Measurements from ENCODE around the gene LAP3. TPM values are rescaled to one million over a fixed set of nuclear protein-coding genes. Genes with fewer than 3 reads are reported as not detected.
A peak's percentile ranks its signal among the peaks of the same experiment; 100 is the strongest.

The LAP3 gene
- total RNA-seq: 100 to 1,000 TPM in 1 of 10 donors, 10 to 100 TPM in 9; 55.5 to 222 (median 65.4) TPM
- polyA plus RNA-seq: 10 to 100 TPM; 21.9 to 58.0 TPM
- long read RNA-seq, donor 1, transcript LAP3-201 (13 exons, 2,213 nt): major isoform, 107 of 118 reads
- long read RNA-seq, donor 1, partial matches to known transcripts: 5 of 118 reads
- long read RNA-seq, donor 1, other reads (novel, unspliced or antisense): 5 of 118 reads
- long read RNA-seq, donor 2, transcript LAP3-201 (13 exons, 2,213 nt): major isoform, 109 of 128 reads
- long read RNA-seq, donor 2, partial matches to known transcripts: 16 of 128 reads
- long read RNA-seq, donor 2, other reads (novel, unspliced or antisense): 3 of 128 reads
- long read RNA-seq, donor 3, transcript LAP3-201 (13 exons, 2,213 nt): major isoform, 369 of 401 reads
- long read RNA-seq, donor 3, partial matches to known transcripts: 22 of 401 reads
- long read RNA-seq, donor 3, other reads (novel, unspliced or antisense): 10 of 401 reads

DNA sequence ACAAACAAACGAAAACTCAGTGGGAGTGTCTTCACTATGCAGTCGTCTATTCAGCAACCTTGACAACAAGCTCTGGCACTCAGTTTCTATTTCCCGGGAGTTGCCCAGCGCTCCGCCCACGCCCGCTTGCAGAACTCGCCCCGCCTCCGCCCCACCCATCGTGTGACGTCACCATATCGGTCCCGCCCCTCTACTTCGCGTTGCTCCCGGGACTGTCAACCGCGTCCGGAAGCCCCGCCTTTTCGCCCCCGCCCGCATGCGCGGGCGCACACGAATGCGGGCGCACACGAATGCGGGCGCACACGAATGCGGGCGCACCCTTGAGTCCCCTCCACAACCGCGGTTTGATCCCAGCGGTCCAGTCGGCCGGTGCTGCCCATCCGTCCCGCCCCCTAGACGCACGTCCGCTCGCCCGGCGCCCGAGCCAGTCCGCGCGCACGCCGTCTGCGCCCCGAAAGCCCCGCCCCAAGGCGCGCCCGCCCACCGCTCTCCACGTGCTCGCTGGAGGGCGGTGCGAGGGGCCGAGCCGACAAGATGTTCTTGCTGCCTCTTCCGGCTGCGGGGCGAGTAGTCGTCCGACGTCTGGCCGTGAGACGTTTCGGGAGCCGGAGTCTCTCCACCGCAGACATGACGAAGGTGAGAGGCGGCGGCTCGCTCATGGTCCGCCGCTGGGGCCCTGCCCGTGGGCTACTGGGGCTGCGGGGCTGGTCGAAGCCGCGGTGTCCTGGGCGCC is at the start of gene LAP3:
Gene LAP3, plus strand, starts transcription at position 267 of the 733 bp plus-strand sequence. Its CDS starts 268 bp downstream, at position 535.
- 0% methylated on average over 89 to 91 of the region's 91 CpGs for WGBS, 2 donors
- H3K27me3 ChIP-seq: no peaks in the 10 kb centered on the region
- H3K9me3 ChIP-seq: no peaks in the 10 kb centered on the region
- peak within 1 kb of the TSS; percentile 58 to 100 (median 78) for H3K4me3 ChIP-seq
- peak; percentile 98 to 99 for DNase-seq
- TF ChIP-seq, protein P1, sequence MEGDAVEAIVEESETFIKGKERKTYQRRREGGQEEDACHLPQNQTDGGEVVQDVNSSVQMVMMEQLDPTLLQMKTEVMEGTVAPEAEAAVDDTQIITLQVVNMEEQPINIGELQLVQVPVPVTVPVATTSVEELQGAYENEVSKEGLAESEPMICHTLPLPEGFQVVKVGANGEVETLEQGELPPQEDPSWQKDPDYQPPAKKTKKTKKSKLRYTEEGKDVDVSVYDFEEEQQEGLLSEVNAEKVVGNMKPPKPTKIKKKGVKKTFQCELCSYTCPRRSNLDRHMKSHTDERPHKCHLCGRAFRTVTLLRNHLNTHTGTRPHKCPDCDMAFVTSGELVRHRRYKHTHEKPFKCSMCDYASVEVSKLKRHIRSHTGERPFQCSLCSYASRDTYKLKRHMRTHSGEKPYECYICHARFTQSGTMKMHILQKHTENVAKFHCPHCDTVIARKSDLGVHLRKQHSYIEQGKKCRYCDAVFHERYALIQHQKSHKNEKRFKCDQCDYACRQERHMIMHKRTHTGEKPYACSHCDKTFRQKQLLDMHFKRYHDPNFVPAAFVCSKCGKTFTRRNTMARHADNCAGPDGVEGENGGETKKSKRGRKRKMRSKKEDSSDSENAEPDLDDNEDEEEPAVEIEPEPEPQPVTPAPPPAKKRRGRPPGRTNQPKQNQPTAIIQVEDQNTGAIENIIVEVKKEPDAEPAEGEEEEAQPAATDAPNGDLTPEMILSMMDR (IDR thresholded peaks at IDR 0.05): no peak
- H3K4me1 ChIP-seq: peaks cover 0 to 52% (median 30%) of the 10 kb centered on the region in 9 donors
- H3K27ac ChIP-seq: peak within 1 kb of the TSS; percentile 82 to 99 (median 94)
- peak; percentile 96 to 100 (median 98) for ATAC-seq
- intact Hi-C loops (cut with DNase I): loop anchor here in 8 of 10 donors (2.0 to 10.0 kb wide), 7 partner anchors 28 to 238 kb away; partner anchors contain the start of genes MED28 (in 4 of the 8), DCAF16 (in 1 of the 8), NCAPG (in 1 of the 8) and QDPR (in 1 of the 8)
- H3K36me3 ChIP-seq: peaks cover 0 to 32% (median 7%) of the 10 kb centered on the region in 9 donors

DNA sequence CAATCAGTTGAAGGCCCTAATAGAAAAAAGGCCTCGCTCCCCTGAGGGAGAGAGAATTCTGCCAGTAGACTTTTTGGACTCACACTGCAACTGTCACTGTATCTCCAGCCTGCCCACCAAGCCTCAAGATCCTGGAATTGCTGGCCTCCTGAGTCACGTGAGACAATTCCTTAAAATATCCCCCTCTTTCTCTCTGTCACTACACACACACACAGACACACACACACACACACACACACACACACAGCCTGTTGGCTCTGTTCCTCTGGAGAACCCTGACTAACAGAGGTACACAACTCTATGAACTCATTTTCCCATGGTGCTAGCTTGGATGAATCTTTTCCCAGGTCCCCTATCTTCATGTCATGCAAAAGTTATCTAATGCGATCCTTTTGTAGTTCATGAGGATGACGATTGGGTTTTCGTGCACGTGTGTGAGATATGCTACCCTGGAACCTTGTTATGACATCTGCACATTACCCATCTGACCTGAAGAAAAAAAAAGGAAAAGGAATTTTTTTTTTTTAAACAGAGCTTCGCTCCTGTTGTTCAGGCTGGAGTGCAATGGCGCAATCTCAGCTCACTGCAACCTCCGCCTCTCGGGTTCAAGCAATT is 48.3 kb upstream of the LAP3 start:
- DNase-seq (no peak), ATAC-seq (peak in 1 of 8 donors; percentile 18)
- Histone ChIP-seq H3K9me3 (no peaks in the 10 kb centered on the region), H3K27ac (no peak overlapping the region), H3K36me3 (no peaks in the 10 kb centered on the region), H3K27me3 (peaks cover 0 to 31% (median 6%) of the 10 kb centered on the region in 7 donors), H3K4me1 (no peaks in the 10 kb centered on the region), H3K4me3 (no peak overlapping the region)
- WGBS, 2 donors: 75 to 77% methylated on average over 10 of the region's 10 CpGs
- intact Hi-C loops (cut with DNase I): no loop called here
- TF ChIP-seq, protein P1 (IDR thresholded peaks at IDR 0.05): no peak

DNA sequence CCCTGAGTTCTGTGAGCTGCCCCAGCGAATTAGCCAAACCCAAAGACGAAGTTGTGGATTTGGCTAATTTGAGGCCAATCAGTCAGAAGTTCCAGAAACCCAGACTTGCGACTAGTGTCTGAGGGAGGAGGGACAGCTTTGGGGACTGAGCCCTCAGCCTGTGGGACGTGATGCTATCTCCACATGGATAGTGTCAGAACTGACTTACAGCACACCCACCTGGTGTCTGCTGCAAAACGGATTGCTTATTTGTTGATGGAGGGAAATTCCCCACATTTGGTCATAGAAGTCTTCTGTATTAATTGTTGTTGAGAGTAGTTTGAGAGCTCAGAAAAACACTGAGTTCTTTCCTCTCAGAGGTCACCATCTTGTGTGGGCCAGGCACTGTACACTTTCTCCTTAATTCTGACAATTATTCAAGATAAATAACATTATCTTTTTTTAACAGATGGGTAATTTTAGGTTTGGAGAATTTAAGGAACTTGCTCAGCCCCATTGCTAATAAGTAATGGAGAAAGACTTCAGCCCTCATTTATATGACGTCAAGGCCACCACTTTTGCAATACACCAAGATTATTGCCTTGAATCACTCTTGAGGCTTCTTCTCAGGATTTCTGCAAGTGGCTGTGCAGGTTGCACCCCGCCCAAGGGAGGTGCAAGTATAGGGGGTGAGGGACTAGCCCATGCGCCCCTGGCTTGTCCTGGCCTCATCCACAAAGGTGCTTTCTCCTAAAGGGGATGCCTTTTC is 45.3 kb upstream of the LAP3 start:
- Histone ChIP-seq H3K4me1 (no peaks in the 10 kb centered on the region), H3K27me3 (peaks cover 0 to 14% (median 4%) of the 10 kb centered on the region in 7 donors), H3K36me3 (no peaks in the 10 kb centered on the region), H3K4me3 (no peak overlapping the region), H3K27ac (no peak overlapping the region), H3K9me3 (no peaks in the 10 kb centered on the region)
- 65 to 77% methylated on average over 8 of the region's 8 CpGs for WGBS, 2 donors
- intact Hi-C loops (cut with DNase I): no loop called here
- TF ChIP-seq, protein P1 (IDR thresholded peaks at IDR 0.05): no peak
- no peak for ATAC-seq
- no peak for DNase-seq
